Neutrophil (primary cell): ENCODE results near the gene CCNL1.

Experiments
- H3K27ac ChIP-seq: fragments of 200-600 bp; sonication (generic); 2 replicates; pipeline ENCODE4 v1.5.1; 2016; ENCODE audit warnings: mild to moderate bottlenecking, moderate library complexity
- H3K27me3 ChIP-seq: fragments of 200-600 bp; sonication (generic); 2 replicates; pipeline ENCODE4 v1.6.0; 2016; ENCODE audit warnings: mild to moderate bottlenecking
- H3K36me3 ChIP-seq: fragments of 200-600 bp; sonication (generic); 2 replicates; pipeline ENCODE4 v1.5.1; 2017
- H3K4me1 ChIP-seq, 2 experiments: fragments of 200-600 bp in 1 of 2; sonication (generic) in 1 of 2; 1 replicate in 1 of 2; 2 replicates in 1 of 2; pipeline versions ENCODE4 v1.5.1 to v1.6.1; 2013 to 2016; ENCODE audit warnings: low read depth in 1 of 2, low read length in 1 of 2, mild to moderate bottlenecking in 1 of 2, moderate library complexity in 1 of 2; ENCODE audit not compliant: control insufficient read depth in 1 of 2, insufficient read depth in 1 of 2
- H3K4me3 ChIP-seq, 2 experiments: fragments of 200-600 bp in 1 of 2; sonication (generic) in 1 of 2; 1 replicate in 1 of 2; 2 replicates in 1 of 2; pipeline ENCODE4 v1.5.1; 2013 to 2016; ENCODE audit warnings: low read depth in 1 of 2, low read length in 1 of 2, mild to moderate bottlenecking in 1 of 2, moderate library complexity in 1 of 2
- H3K9me3 ChIP-seq: fragments of 200-600 bp; sonication (generic); 2 replicates; pipeline ENCODE4 v1.5.1; 2016
- TF ChIP-seq, protein P1 (sequence below): fragments of 200-600 bp; sonication (generic); IDR thresholded peaks from 2 replicates; pipeline ENCODE4 v1.5.1; 2016; ENCODE audit warnings: antibody characterized with exemption

Gene CCNL1

DNA sequence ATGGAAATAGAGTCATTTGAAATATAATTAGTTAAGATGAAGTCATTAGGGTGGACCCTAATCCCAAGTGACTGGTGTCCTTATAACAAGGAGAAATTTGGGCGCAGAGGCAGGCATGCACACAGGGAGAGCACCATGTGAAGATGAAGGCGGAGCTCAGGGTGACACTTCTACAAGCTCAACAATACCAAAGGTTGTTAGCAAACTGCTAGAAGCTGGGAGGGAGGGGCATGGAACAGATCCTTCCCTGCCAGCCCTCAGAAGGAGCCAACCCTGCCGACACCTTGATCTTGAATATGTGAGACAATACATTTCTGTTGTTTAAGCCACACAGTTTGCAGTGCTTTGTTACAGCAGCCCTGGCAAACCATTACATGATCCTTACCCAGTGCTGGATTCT lies 57.8 kb downstream of the CCNL1 start:
- H3K27me3 ChIP-seq, result peaks cover 14% of the 10 kb centered on the region
- H3K36me3 ChIP-seq, result no peaks in the 10 kb centered on the region
- H3K4me3 ChIP-seq, result no peak overlapping the region
- H3K27ac ChIP-seq, result no peak overlapping the region
- H3K4me1 ChIP-seq, result peaks cover 12% of the 10 kb centered on the region in 2 experiments
- H3K9me3 ChIP-seq, result no peaks in the 10 kb centered on the region
- TF ChIP-seq, protein P1, sequence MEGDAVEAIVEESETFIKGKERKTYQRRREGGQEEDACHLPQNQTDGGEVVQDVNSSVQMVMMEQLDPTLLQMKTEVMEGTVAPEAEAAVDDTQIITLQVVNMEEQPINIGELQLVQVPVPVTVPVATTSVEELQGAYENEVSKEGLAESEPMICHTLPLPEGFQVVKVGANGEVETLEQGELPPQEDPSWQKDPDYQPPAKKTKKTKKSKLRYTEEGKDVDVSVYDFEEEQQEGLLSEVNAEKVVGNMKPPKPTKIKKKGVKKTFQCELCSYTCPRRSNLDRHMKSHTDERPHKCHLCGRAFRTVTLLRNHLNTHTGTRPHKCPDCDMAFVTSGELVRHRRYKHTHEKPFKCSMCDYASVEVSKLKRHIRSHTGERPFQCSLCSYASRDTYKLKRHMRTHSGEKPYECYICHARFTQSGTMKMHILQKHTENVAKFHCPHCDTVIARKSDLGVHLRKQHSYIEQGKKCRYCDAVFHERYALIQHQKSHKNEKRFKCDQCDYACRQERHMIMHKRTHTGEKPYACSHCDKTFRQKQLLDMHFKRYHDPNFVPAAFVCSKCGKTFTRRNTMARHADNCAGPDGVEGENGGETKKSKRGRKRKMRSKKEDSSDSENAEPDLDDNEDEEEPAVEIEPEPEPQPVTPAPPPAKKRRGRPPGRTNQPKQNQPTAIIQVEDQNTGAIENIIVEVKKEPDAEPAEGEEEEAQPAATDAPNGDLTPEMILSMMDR, result no peak

DNA sequence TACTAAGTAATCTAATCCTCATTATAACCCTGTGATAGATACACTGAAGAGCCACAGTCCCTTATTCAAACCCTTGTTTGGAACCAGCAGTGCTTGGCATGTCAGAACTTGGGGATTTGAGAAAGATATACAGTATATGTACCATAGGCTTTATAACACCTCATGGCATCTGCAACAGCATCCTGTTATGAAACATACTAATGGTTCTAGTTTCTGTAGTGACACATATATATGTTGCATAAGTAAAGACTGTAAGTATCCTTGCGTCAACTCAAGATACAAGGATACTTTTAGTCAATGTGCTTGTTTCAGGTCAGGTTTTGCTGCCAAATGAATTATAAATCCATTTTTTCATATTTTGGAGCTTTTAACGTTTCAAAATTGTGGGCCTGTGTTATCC lies 58.5 kb downstream of the CCNL1 start:
- Histone ChIP-seq H3K4me3 (no peak overlapping the region), H3K4me1 (peaks cover 12% of the 10 kb centered on the region in 2 experiments), H3K27me3 (peaks cover 20% of the 10 kb centered on the region), H3K36me3 (no peaks in the 10 kb centered on the region), H3K9me3 (no peaks in the 10 kb centered on the region), H3K27ac (no peak overlapping the region)
- TF ChIP-seq, protein P1, result no peak

DNA sequence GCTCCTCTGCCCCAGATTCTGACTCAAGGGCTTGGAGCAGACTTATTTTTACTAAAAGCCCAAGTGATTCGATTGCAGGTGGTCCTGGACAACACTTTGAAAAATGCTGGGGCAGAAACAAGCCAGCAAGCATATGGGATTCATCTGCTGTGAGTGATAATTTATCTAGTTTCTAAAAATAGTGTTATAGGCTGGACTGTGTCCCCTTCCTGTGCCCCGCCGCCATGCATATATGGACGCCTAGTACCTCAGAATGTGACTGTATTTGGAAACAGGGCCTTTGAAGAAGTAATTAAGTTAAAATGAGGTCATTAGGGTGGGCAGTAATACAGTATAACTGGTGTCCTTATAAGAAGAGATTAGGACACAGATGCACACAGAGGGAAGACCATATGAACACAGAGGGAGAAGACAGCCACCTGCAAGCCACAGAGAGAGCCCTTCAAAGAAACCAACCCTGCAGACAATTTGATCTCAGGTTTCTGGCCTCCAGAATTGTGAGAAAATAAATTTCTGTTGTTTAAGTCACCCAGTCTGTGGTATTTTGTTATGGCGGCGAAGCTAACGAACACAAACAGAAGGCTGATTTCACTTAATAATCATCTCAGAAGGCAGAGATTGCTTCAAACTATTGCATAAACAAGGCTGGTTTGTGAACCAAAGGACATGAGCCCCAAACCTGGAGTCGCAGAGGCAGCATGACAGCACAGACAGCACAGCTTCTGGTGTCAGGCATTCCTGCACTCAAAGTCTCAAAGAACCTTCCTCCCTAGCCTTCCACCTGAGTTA lies 59.1 kb downstream of the CCNL1 start:
- Histone ChIP-seq H3K36me3 (no peaks in the 10 kb centered on the region), H3K9me3 (no peaks in the 10 kb centered on the region), H3K27me3 (peaks cover 25% of the 10 kb centered on the region), H3K4me1 (peaks cover 12% of the 10 kb centered on the region in 2 experiments), H3K27ac (no peak overlapping the region), H3K4me3 (no peak overlapping the region)
- TF ChIP-seq, protein P1, result no peak

DNA sequence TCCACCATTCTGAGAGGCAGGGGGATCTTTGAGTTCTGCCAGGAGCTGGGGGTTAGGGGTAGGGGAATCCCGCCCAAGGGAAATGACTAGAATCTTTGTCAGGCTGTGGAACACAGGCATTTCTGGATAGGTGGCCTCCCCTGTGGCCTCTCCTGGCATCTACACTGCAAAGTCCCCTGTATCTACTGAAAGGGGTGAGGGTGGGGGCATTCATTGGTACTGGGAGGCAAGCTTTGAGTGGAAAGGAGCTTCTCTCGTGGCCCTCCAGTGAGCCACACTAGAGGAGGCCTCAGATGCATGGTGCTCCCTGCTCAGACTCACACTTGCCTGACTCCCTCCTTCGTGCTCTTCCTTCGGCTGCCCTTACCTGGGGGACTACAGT lies 59.9 kb downstream of the CCNL1 start:
- Histone ChIP-seq H3K4me3 (no peak overlapping the region), H3K27ac (no peak overlapping the region), H3K27me3 (peaks cover 25% of the 10 kb centered on the region), H3K4me1 (peaks cover 12% of the 10 kb centered on the region in 2 experiments), H3K36me3 (no peaks in the 10 kb centered on the region), H3K9me3 (no peaks in the 10 kb centered on the region)
- TF ChIP-seq, protein P1, result no peak

DNA sequence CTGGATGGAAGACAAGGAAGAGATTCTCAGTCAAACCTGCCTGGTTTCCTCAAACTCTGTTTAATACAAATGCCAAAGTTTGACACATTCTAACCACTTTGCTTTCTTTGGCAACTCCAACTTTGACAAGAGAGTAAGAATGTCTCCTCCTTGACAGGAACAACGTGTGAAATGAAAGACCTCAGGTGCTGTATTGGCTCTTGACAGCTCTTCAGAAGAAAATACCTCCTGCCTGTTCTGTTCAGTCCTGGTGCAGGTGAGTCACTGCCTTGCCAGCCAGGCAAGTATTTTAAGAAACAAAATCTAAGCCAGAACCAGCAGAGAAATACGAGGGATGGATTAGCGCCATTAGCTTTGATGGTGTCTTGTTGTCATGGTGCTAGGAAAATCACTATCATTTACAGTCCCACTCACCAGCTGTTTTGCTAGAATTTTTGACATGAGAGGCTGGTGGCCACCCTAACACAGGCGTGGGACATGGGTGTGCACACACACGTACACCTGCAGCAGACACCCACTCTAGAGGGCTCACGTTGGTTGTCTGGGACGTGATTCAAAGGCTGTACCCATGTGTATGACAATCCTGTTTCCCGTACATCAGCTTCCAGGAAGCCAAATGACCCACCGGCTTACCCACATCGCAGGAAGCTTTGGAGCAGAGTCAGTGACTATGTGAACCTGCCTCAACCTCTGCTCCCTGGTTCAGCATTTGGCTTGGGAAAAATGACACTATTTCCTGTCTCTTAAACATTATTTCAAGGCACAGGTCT lies 60.4 kb downstream of the CCNL1 start:
- peaks cover 12% of the 10 kb centered on the region in 2 experiments for H3K4me1 ChIP-seq
- TF ChIP-seq, protein P1, result no peak
- no peak overlapping the region for H3K27ac ChIP-seq

More for the DNA sequence above, 60.4 kb downstream of the CCNL1 start:
- no peaks in the 10 kb centered on the region for H3K9me3 ChIP-seq
- H3K27me3 ChIP-seq, result peaks cover 25% of the 10 kb centered on the region
- no peaks in the 10 kb centered on the region for H3K36me3 ChIP-seq
- no peak overlapping the region for H3K4me3 ChIP-seq
